ENCODE measurements around the gene TUBB3. TPM values are rescaled to one million over a fixed set of nuclear protein-coding genes. Genes with fewer than 3 reads are reported as not detected.

TUBB3 gene
- total RNA-seq, 1 experiment from 2014 or later, result 173 TPM

DNA sequence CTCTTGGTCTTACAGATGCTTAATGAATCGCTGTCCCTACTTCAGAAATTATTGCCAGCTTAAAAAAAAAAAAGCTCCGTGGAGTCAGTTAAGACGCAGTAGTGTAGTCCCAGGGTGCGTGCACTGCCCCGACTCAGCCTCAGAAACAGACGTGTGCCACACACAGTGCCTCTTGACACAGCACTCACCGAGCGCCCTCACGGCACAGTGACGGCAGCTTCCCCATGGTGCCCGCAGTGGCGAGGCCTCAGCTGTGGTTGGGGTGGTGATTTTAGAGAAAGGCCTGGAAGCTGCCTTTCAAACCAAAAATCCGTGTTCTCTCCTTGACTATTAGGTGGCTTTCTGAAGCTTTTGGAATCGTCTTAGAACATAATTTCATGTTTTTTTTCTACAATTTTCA, 35.9 kb upstream of the TUBB3 start:
- Histone ChIP-seq H3K27me3 (ENCODE audit: insufficient read depth, low read length) (no peaks in the 10 kb centered on the region), H3K4me1 (ENCODE audit: control insufficient read depth in 1 of 2, insufficient read depth in 2 of 2, low read length in 2 of 2) (no peaks in the 10 kb centered on the region), H2AFZ (ENCODE audit: low read depth, low read length, poor library complexity, severe bottlenecking) (no peak overlapping the region), H3K27ac (ENCODE audit: low read depth, low read length) (no peak overlapping the region), H3K79me2 (ENCODE audit: insufficient read depth, low read length) (peaks cover 46% of the 10 kb centered on the region), H3K4me3 (replicated peaks in 1 of 2; ENCODE audit: low read depth in 1 of 2, low read length in 2 of 2) (no peak overlapping the region), H3K9me3 (ENCODE audit: control insufficient read depth in 1 of 2, insufficient read depth in 1 of 2, low read depth in 1 of 2, low read length in 2 of 2) (no peaks in the 10 kb centered on the region), H3K4me2 (ENCODE audit: low read length) (no peak overlapping the region), H4K20me1 (ENCODE audit: insufficient read depth) (no peaks in the 10 kb centered on the region), H3K36me3 (ENCODE audit: control insufficient read depth in 1 of 2, insufficient read depth in 2 of 2, low read length in 2 of 2) (peaks cover 66 to 73% of the 10 kb centered on the region in 2 experiments), H3K9me2 (ENCODE audit: insufficient read depth) (no peaks in the 10 kb centered on the region), H3K9ac (ENCODE audit: low read length) (no peak overlapping the region)
- BruUV-seq (replicated peaks), result no TSS peak
- RAD21 ChIA-PET (ENCODE audit: low non-redundant PET in 1 of 2, low total read pairs in 2 of 2, uncharacterized antibody in 2 of 2, unreplicated experiment in 2 of 2), result no interaction called here
- CTCF ChIA-PET, result interaction anchor here (1.5 kb wide), 1 partner anchor 23 kb away, joined by 3 read pairs; no protein-coding TSS in a partner anchor
- no peak for TF ChIP-seq FOSL1 (IDR thresholded peaks at IDR 0.05; ENCODE audit: low read depth)
- TF ChIP-seq, protein P1, sequence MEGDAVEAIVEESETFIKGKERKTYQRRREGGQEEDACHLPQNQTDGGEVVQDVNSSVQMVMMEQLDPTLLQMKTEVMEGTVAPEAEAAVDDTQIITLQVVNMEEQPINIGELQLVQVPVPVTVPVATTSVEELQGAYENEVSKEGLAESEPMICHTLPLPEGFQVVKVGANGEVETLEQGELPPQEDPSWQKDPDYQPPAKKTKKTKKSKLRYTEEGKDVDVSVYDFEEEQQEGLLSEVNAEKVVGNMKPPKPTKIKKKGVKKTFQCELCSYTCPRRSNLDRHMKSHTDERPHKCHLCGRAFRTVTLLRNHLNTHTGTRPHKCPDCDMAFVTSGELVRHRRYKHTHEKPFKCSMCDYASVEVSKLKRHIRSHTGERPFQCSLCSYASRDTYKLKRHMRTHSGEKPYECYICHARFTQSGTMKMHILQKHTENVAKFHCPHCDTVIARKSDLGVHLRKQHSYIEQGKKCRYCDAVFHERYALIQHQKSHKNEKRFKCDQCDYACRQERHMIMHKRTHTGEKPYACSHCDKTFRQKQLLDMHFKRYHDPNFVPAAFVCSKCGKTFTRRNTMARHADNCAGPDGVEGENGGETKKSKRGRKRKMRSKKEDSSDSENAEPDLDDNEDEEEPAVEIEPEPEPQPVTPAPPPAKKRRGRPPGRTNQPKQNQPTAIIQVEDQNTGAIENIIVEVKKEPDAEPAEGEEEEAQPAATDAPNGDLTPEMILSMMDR (IDR thresholded peaks at IDR 0.05 in 2 of 3, conservative IDR thresholded peaks at IDR 0.05 in 1 of 3; ENCODE audit: borderline replicate concordance in 1 of 3, insufficient read depth in 1 of 3, low read depth in 2 of 3, low read length in 2 of 3), result no peak
- TF ChIP-seq EZH2 (IDR thresholded peaks at IDR 0.05), result no peak
- POLR2A ChIA-PET, result interaction anchor here (1.1 kb wide), 1 partner anchor 14 kb away, joined by 4 read pairs; the partner anchor contains the start of gene TCF25
- intact Hi-C loops (cut with micrococcal nuclease), result loop anchor here (1.0 kb wide), 1 partner anchor 10 kb away; no protein-coding TSS in a partner anchor
- DNase-seq (ENCODE audit: low read depth, low spot score) (no peak), ATAC-seq (no peak)

DNA sequence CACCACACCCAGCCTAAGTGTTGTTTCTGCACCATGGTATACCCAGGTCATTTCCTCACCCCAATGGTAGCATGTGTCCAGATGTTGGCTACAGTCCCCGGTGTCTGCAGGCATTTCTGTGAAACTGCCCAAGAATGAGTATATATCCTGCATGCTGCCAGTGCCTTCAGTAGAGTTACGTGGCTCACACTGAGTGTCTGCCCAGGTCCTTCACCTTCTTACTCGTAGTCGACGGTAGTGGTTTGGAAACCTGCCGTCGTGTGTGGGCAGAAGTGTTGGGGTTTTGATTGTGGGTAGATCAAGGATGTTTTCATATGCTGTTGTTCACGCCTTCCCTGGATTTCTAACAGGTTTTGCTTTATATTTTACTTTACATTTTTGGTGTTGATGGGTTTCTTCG, 32.9 kb upstream of the TUBB3 start:
- H3K27ac ChIP-seq (ENCODE audit: low read depth, low read length), result no peak overlapping the region
- intact Hi-C loops (cut with micrococcal nuclease), result no loop called here
- no peaks in the 10 kb centered on the region for H3K9me3 ChIP-seq (ENCODE audit: control insufficient read depth in 1 of 2, insufficient read depth in 1 of 2, low read depth in 1 of 2, low read length in 2 of 2)
- no peaks in the 10 kb centered on the region for H3K27me3 ChIP-seq (ENCODE audit: insufficient read depth, low read length)
- ChIA-PET RAD21 (ENCODE audit: low non-redundant PET in 1 of 2, low total read pairs in 2 of 2, uncharacterized antibody in 2 of 2, unreplicated experiment in 2 of 2) (no interaction called here), CTCF (no interaction called here), POLR2A (no interaction called here)
- no peak overlapping the region for H2AFZ ChIP-seq (ENCODE audit: low read depth, low read length, poor library complexity, severe bottlenecking)
- H4K20me1 ChIP-seq (ENCODE audit: insufficient read depth), result no peaks in the 10 kb centered on the region
- H3K9ac ChIP-seq (ENCODE audit: low read length), result no peak overlapping the region
- peaks cover 58 to 71% of the 10 kb centered on the region in 2 experiments for H3K36me3 ChIP-seq (ENCODE audit: control insufficient read depth in 1 of 2, insufficient read depth in 2 of 2, low read length in 2 of 2)
- no peaks in the 10 kb centered on the region for H3K9me2 ChIP-seq (ENCODE audit: insufficient read depth)
- H3K4me2 ChIP-seq (ENCODE audit: low read length), result no peak overlapping the region
- BruUV-seq (replicated peaks), result no TSS peak
- no peak overlapping the region for H3K4me3 ChIP-seq (replicated peaks in 1 of 2; ENCODE audit: low read depth in 1 of 2, low read length in 2 of 2)
- DNase-seq (ENCODE audit: low read depth, low spot score), result no peak
- peaks cover 24% of the 10 kb centered on the region; the same call in 1 of the 2 replicates for H3K79me2 ChIP-seq (ENCODE audit: insufficient read depth, low read length)
- no peak for ATAC-seq
- no peaks in the 10 kb centered on the region for H3K4me1 ChIP-seq (ENCODE audit: control insufficient read depth in 1 of 2, insufficient read depth in 2 of 2, low read length in 2 of 2)
- TF ChIP-seq, protein P1 (IDR thresholded peaks at IDR 0.05 in 2 of 3, conservative IDR thresholded peaks at IDR 0.05 in 1 of 3; ENCODE audit: borderline replicate concordance in 1 of 3, insufficient read depth in 1 of 3, low read depth in 2 of 3, low read length in 2 of 3), result no peak
- TF ChIP-seq CEBPB (IDR thresholded peaks at IDR 0.05; ENCODE audit: low read depth) (no peak), YY1 (IDR thresholded peaks at IDR 0.05; ENCODE audit: extremely low read depth, insufficient replicate concordance, low read depth, low read length) (no peak), ZNF274 (IDR thresholded peaks at IDR 0.05; ENCODE audit: low read depth, low read length) (no peak), POLR2AphosphoS5 (IDR thresholded peaks at IDR 0.05; ENCODE audit: low read depth, low read length) (no peak), JUND (IDR thresholded peaks at IDR 0.05) (no peak), CBX3 (IDR thresholded peaks at IDR 0.05; ENCODE audit: low read depth) (no peak)
- TF ChIP-seq, protein P2, sequence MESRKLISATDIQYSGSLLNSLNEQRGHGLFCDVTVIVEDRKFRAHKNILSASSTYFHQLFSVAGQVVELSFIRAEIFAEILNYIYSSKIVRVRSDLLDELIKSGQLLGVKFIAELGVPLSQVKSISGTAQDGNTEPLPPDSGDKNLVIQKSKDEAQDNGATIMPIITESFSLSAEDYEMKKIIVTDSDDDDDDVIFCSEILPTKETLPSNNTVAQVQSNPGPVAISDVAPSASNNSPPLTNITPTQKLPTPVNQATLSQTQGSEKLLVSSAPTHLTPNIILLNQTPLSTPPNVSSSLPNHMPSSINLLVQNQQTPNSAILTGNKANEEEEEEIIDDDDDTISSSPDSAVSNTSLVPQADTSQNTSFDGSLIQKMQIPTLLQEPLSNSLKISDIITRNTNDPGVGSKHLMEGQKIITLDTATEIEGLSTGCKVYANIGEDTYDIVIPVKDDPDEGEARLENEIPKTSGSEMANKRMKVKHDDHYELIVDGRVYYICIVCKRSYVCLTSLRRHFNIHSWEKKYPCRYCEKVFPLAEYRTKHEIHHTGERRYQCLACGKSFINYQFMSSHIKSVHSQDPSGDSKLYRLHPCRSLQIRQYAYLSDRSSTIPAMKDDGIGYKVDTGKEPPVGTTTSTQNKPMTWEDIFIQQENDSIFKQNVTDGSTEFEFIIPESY (IDR thresholded peaks at IDR 0.05; ENCODE audit: extremely low read depth, insufficient replicate concordance, low read length), result no peak

All from HCT116 (cell line).